22Rv1 (cell line): ENCODE results near the gene ZFPL1.

Source experiments
- H3K27ac ChIP-seq: fragments of 450-650 bp; 2 replicates; pipeline ENCODE4 v1.5.1; 2017
- ZFX ChIP-seq: fragments of 450-650 bp; IDR thresholded peaks from 2 replicates; pipeline ENCODE4 v1.6.1; 2017; ENCODE audit warnings: antibody characterized with exemption, borderline replicate concordance
- TF ChIP-seq, protein P1 (sequence below): fragments of 450-650 bp; IDR thresholded peaks from 2 replicates; pipeline ENCODE4 v1.5.1; 2017; ENCODE audit warnings: mild to moderate bottlenecking

The ZFPL1 gene

DNA sequence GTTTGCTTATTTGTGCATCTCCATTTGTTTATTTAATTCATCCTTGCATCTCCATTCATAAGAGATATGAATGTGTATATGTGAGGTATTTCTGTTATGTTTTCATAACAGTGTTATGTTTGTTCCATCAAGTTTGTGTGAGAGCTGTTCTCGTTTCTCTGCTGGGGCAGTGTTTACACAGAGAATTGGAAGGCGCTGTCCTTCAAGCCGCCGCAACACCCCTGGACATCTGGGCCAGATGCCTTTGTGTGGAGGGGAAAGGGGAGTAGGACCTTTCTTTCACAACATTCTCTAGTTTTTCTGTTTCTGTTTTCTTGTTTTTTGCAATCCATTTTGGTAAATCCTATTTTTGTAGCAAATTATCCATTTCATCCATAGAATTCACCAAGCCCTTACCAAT lies 20.6 kb downstream of the ZFPL1 start:
- TF ChIP-seq, protein P1, sequence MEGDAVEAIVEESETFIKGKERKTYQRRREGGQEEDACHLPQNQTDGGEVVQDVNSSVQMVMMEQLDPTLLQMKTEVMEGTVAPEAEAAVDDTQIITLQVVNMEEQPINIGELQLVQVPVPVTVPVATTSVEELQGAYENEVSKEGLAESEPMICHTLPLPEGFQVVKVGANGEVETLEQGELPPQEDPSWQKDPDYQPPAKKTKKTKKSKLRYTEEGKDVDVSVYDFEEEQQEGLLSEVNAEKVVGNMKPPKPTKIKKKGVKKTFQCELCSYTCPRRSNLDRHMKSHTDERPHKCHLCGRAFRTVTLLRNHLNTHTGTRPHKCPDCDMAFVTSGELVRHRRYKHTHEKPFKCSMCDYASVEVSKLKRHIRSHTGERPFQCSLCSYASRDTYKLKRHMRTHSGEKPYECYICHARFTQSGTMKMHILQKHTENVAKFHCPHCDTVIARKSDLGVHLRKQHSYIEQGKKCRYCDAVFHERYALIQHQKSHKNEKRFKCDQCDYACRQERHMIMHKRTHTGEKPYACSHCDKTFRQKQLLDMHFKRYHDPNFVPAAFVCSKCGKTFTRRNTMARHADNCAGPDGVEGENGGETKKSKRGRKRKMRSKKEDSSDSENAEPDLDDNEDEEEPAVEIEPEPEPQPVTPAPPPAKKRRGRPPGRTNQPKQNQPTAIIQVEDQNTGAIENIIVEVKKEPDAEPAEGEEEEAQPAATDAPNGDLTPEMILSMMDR: no peak
- TF ChIP-seq ZFX: no peak
- peak overlapping the region; percentile 92 for H3K27ac ChIP-seq

DNA sequence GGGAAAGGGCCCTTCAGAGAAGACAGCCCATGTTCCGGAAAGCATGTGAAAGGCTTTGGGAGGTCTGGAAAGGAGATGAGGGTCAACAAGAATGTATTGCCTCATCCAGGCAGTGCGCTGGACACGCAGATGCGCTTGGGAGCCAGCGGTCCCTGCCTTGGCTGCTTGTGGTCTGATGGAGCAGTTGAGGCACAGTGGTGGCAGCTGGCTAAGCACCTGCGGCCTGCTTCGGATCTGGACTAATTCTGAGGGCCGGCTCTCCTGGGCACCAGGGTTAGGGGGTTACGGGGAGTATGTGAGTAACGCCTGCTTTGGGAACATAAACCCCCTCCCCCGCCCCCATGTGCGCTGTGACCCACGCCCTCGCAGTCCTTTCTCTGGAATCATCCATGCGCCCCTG lies 23.1 kb downstream of the ZFPL1 start:
- H3K27ac ChIP-seq: no peak overlapping the region
- TF ChIP-seq, protein P1: no peak
- TF ChIP-seq ZFX: no peak

DNA sequence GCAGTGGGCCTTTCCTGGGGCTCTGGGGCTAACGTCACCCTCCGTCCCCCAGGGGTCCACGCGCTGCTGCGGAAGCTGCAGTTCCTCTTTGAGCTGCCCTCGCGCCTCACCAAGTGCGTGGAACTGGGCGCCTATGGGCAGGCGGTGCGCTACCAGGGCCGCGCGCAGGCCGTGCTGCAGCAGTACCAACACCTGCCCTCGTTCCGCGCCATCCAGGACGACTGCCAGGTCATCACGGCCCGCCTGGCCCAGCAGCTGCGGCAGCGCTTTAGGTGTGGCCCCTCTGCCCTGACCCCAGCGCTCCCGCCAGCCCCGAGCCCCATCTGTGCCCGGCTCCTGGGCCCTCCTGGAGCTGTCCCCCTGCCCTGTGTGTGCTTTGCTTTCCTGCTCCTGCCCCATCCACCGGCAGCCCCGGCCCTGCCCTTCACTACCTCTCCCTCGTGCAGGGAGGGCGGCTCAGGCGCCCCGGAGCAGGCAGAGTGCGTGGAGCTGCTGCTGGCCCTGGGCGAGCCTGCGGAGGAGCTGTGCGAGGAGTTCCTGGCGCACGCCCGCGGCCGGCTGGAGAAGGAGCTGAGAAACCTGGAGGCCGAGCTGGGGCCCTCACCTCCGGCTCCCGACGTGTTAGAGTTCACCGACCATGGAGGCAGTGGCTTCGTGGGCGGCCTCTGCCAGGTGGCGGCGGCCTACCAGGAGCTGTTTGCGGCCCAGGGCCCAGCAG lies 23.9 kb downstream of the ZFPL1 start:
- TF ChIP-seq, protein P1: no peak
- no peak for TF ChIP-seq ZFX
- no peak overlapping the region for H3K27ac ChIP-seq

DNA sequence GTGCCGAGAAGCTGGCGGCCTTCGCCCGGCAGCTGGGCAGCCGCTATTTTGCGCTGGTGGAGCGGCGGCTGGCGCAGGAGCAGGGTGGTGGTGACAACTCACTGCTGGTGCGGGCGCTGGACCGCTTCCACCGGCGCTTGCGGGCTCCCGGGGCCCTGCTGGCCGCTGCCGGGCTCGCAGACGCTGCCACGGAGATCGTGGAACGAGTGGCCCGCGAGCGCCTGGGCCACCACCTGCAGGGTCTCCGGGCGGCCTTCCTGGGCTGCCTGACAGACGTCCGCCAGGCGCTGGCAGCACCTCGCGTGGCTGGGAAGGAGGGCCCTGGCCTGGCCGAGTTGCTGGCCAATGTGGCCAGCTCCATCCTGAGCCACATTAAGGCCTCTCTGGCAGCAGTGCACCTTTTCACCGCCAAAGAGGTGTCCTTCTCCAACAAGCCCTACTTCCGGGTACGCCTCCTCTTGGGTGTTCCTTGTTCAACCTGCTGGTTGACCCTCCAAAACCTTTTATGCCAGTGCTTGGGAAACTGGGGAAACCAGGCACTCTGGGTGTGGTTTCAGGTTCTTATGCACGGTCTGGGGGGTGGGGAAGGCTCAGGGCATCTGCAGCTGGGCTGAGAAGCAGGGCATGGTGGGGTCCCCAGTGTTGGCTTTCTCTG lies 24.6 kb downstream of the ZFPL1 start:
- no peak overlapping the region for H3K27ac ChIP-seq
- no peak for TF ChIP-seq ZFX
- TF ChIP-seq, protein P1: no peak

DNA sequence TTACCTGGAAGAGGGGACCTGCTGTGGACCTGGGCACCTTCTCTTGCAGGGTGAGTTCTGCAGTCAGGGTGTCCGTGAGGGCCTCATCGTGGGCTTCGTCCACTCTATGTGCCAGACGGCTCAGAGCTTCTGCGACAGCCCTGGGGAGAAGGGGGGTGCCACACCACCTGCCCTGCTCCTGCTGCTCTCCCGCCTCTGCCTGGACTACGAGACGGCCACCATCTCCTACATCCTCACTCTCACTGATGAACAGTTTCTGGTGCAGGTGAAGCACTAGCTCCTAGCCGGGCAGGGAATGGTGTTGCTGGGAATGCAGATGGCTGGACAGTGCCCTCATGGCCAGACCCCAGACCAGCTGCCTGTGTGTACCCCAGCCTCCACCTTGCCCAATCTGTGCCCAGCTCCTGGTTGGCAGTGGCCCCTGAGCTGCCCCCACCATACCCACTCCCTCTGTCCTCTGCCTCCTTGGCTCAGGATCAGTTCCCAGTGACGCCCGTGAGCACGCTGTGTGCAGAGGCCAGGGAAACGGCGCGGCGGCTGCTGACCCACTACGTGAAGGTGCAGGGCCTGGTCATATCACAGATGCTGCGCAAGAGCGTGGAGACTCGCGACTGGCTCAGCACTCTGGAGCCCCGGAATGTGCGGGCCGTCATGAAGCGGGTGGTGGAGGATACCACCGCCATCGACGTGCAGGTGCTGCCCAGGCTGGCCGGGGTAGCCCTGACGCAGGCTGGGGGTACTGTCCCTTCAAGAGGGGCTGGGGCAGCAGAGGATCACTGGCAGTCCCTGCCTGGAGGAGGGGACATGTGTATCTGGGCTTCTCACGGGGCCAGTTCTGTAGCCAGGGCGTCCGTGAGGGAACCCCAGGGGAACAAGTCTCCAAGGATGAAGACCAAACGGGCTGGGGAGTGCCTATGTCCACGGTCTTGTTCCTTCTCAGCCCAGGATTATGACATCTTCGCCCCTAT lies 25.5 kb downstream of the ZFPL1 start:
- TF ChIP-seq, protein P1: no peak
- TF ChIP-seq ZFX: no peak
- peak overlapping the region; percentile 99; the same call in 1 of the 2 replicates for H3K27ac ChIP-seq

DNA sequence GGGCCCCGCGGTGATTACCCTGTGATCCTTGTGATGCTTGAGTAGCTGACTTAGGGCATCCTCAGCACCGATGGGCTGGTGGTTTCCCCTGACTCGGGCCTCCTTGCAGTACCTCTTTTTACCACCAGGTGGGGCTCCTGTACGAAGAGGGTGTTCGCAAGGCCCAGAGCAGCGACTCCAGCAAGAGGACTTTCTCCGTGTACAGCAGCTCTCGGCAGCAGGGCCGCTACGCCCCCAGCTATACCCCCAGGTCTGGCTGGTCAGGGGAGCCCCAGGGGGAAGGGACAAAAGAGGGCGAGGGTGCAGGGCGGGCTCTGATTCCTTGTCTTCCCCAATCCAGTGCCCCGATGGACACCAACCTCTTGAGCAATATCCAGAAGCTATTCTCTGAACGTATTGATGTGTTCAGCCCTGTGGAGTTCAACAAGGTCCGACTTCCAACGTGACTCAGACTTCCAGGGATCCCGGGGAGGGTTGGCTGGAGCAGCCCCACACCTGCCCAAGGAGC lies 26.4 kb downstream of the ZFPL1 start:
- TF ChIP-seq, protein P1: peak; percentile 96
- no peak for TF ChIP-seq ZFX
- H3K27ac ChIP-seq: peak overlapping the region; percentile 99
